WERI-Rb-1 (cell line): Measurements from ENCODE around the gene RHOXF2.
A peak's percentile ranks its signal among the peaks of the same experiment; 100 is the strongest.

Source experiments
- DNase-seq: peaks from one replicate; pipeline ENCODE4 v3.0.0-alpha.2; 2020
- H3K27ac ChIP-seq: fragments of 250-450 bp; sonication (Bioruptor Pico); 2 replicates; pipeline ENCODE4 v1.5.1; 2020; ENCODE audit warnings: mild to moderate bottlenecking, moderate library complexity
- H3K27me3 ChIP-seq: fragments of 250-450 bp; sonication (Bioruptor Pico); 2 replicates; pipeline ENCODE4 v1.5.1; 2021; ENCODE audit warnings: mild to moderate bottlenecking, low read depth, moderate library complexity; ENCODE audit not compliant: insufficient read depth, severe bottlenecking
- H3K36me3 ChIP-seq: fragments of 250-450 bp; sonication (Bioruptor Pico); 2 replicates; pipeline ENCODE4 v1.5.1; 2020; ENCODE audit warnings: mild to moderate bottlenecking, moderate library complexity
- H3K4me3 ChIP-seq: 2 replicates; pipeline ENCODE4 v1.5.1; 2011; ENCODE audit warnings: low read depth, mild to moderate bottlenecking, control low read depth, low read length
- H3K9me3 ChIP-seq: fragments of 250-450 bp; sonication (Bioruptor Pico); 2 replicates; pipeline ENCODE4 v1.5.1; 2021; ENCODE audit warnings: mild to moderate bottlenecking, moderate library complexity; ENCODE audit not compliant: severe bottlenecking
- CTCF ChIP-seq: IDR thresholded peaks from 2 replicates; pipeline ENCODE4 v1.5.1; 2011; ENCODE audit warnings: low read depth, mild to moderate bottlenecking, control low read depth, inconsistent platforms, low read length

Gene RHOXF2

GRCh38 chrX:120200851-120201250, 42.4 kb downstream of the RHOXF2 start:
- H3K27ac ChIP-seq, result no peak overlapping the region
- no peaks in the 10 kb centered on the region for H3K36me3 ChIP-seq
- no peak for DNase-seq
- no peaks in the 10 kb centered on the region for H3K27me3 ChIP-seq
- no peak for TF ChIP-seq CTCF
- no peak overlapping the region for H3K4me3 ChIP-seq
- no peaks in the 10 kb centered on the region for H3K9me3 ChIP-seq

DNA sequence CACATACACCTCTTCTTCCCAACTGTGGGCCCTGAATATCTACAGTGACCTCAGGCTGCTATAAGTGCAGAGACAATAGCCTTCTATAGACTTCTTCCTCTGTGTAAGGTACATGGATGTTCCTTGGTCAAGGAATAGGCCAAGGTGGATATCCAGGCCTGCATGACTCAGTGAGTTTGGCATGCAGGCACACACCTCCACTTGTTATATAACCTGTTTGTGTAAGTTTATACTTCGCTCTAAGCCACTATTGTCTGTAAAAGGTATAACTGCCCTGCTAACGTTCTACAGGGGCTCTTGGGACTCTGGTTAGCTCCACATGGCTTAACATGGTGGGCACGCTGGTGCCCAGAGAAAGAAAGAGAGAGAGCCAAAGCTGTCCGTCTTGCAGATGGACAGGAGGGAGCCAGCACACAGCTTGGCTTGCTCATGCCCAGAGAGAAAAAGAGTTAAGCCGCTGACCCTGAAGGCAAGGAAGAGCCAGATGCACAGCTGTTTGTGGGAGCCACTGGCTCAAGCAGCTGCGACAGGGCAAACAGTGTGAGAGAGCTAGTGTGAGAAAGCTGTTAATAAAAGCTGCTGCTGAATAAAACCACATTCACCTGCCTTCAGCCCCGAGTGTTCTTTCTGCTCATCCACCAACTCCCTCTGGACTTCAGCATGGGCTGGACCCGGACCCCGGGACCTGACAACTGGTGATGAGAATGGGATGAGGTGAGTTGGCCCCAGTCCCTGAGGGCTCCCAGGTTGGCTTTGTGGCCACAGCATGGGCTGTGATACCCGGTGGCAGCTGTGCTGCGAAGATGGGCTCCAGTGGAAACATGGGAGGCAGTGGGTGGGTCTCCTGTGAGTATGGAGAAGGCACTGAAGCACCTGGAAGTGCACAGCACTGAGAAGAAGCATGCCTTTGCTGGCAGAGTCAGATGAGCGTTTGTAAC, 47.7 kb downstream of the RHOXF2 start:
- no peak overlapping the region for H3K27ac ChIP-seq
- no peak for TF ChIP-seq CTCF
- peaks cover 3% of the 10 kb centered on the region for H3K27me3 ChIP-seq
- H3K4me3 ChIP-seq, result no peak overlapping the region
- no peak for DNase-seq
- H3K36me3 ChIP-seq, result no peaks in the 10 kb centered on the region
- H3K9me3 ChIP-seq, result no peaks in the 10 kb centered on the region

DNA sequence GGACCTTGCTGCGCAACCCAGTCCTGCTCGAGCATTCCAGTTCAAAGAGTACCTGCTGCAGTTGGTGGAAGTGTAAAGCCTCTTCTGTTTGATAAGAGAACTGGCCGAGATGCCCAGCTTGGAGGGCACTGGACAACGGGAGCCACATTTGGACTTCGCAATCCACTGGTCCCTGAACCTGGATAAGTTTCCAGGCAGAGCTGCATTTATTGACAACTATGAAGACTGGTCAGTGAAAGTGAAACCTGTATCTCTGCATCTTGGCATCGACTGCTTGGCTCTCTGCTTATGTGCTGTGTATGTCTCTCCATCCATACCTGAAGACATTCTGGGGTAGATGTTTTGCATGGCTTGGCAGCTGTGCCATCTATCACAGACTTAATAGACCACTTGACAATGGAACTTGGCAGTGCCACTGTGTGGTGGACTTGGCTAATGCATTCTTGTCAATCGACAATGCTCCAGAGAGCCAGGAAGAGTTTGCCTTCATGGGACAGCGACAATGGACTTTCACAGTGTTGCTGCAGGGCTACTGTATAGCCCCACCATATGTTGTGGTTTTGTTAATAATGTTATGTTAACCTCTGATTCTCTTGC, 48.7 kb downstream of the RHOXF2 start:
- DNase-seq, result no peak
- H3K4me3 ChIP-seq, result no peak overlapping the region
- H3K27ac ChIP-seq, result no peak overlapping the region
- peaks cover 3% of the 10 kb centered on the region for H3K27me3 ChIP-seq
- H3K9me3 ChIP-seq, result no peaks in the 10 kb centered on the region
- no peak for TF ChIP-seq CTCF
- H3K36me3 ChIP-seq, result no peaks in the 10 kb centered on the region

- peak; percentile 66 for DNase-seq
- Histone ChIP-seq H3K27ac (no peak overlapping the region), H3K36me3 (no peaks in the 10 kb centered on the region), H3K4me3 (no peak overlapping the region), H3K27me3 (peaks cover 2% of the 10 kb centered on the region), H3K9me3 (no peaks in the 10 kb centered on the region)
- peak; percentile 80 for TF ChIP-seq CTCF
These were observed 55.2 kb downstream of the RHOXF2 start for GRCh38 chrX:120213438-120214265.
